Fibroblast of upper back skin (primary cell): ENCODE results near the gene CLCNKA.

Experiments
- DNase-seq: peaks from one replicate; pipeline ENCODE4 v3.0.0-alpha.2; 2013

CLCNKA gene

DNA sequence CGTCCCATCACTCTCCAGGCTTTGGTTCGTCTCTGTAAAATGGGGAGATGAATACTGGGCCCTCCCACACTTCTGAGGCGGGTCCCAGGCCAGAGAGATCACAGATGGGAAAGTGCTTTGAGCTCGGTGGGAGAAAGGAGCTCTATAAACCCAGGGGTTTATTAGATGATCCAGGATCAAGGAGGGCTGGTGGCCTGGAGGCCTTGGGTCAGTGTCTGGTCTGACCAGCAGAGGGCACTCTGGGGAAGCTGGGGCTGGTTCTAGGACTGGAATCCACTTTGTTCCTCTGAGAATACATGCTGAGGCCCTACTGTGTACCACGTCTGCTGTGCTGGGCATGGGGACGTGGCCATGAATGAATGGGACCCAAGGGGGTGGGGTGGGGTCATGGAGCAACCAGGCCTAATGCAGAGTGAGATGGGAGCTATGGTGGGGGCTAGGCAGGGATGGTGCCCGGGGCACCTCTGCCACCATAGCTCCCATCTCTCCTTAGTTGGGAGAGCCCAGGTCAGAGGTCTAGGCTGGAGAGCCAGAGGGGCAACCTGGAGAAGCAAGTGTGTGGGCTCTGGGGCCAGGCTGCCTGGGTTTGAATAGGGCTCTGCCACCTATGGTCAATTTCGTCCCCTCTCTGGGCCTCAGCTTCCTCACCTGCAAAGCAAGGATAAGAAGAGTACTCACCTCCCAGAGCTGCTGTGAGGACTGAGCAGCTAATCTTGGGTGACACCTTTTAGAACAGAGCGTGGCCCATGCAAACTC lies 60.6 kb downstream of the CLCNKA start:
- peak; percentile 59 for DNase-seq

DNA sequence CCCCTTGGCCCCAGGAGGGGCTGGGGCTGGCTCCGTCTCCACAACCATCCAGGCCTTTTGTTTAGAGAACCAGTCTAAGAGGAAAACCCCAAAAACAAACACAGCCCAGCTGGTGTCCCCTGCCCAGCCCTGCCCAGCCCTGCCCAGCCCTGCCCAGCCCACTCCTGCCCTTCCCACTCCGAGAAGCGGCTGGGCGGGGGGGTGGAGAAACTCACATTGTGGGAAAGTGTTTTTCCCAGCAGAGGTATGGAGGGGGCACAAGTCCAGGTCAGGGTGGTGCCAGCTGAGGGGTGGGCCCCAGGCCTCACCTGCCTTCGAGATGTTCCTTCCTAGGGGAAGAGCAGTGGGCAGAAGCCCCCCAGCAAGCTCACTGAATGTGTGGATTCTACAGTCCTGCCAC lies 61.6 kb downstream of the CLCNKA start:
- DNase-seq = no peak
